HepG2 (cell line): ENCODE results near the gene HSD11B1. TPM values are rescaled to one million over a fixed set of nuclear protein-coding genes. Genes with fewer than 3 reads are reported as not detected.

Experiments
- ATM ChIP-seq: fragments of 450-650 bp; IDR thresholded peaks from 2 replicates; pipeline ENCODE4 v1.7.1; 2017; ENCODE audit warnings: mild to moderate bottlenecking, borderline replicate concordance
- BRD4 ChIP-seq: sonication (generic); formaldehyde crosslinking; IDR thresholded peaks from 2 replicates; pipeline ENCODE4 v1.4.0; 2020; ENCODE audit warnings: missing genetic modification reagents
- FOXK2 ChIP-seq: fragments of 450-650 bp; IDR thresholded peaks from 2 replicates; pipeline ENCODE4 v1.6.1; 2016
- GLMP ChIP-seq: sonication (generic); formaldehyde crosslinking; IDR thresholded peaks from 2 replicates; pipeline ENCODE4 v1.9.0; 2021; ENCODE audit warnings: missing genetic modification reagents, mild to moderate bottlenecking, borderline replicate concordance
- HNRNPLL ChIP-seq: fragments of 200-400 bp; formaldehyde crosslinking; IDR thresholded peaks from 2 replicates; pipeline ENCODE4 v1.6.1; 2017; ENCODE audit warnings: mild to moderate bottlenecking, low read depth, low read length; ENCODE audit not compliant: poor library complexity, severe bottlenecking
- HOXA9 ChIP-seq: sonication (generic); formaldehyde crosslinking; IDR thresholded peaks from 2 replicates; pipeline ENCODE4 v1.8.1; 2022; ENCODE audit warnings: missing genetic modification reagents, mild to moderate bottlenecking, moderate library complexity, borderline replicate concordance
- MTF1 ChIP-seq: sonication (generic); formaldehyde crosslinking; IDR thresholded peaks from 2 replicates; pipeline ENCODE4 v1.5.0; 2020; ENCODE audit warnings: missing genetic modification reagents
- SETDB1 ChIP-seq: sonication (generic); formaldehyde crosslinking; IDR thresholded peaks from 2 replicates; pipeline ENCODE4 v1.5.1; 2020; ENCODE audit warnings: missing genetic modification reagents, mild to moderate bottlenecking, borderline replicate concordance
- SNAI1 ChIP-seq: sonication (generic); formaldehyde crosslinking; IDR thresholded peaks from 2 replicates; pipeline ENCODE4 v1.5.0; 2020; ENCODE audit warnings: mild to moderate bottlenecking, missing genetic modification reagents, borderline replicate concordance
- SPEN ChIP-seq: sonication (generic); formaldehyde crosslinking; IDR thresholded peaks from 2 replicates; pipeline ENCODE4 v1.5.1; 2020; ENCODE audit warnings: low read depth, mild to moderate bottlenecking, missing genetic modification reagents
- TBL1XR1 ChIP-seq: fragments of 150-350 bp; IDR thresholded peaks from 2 replicates; pipeline ENCODE4 v1.6.1; 2014; ENCODE audit warnings: borderline replicate concordance, low read length; ENCODE audit not compliant: partially characterized antibody
- ZNF296 ChIP-seq: sonication (generic); formaldehyde crosslinking; conservative IDR thresholded peaks from 2 replicates; pipeline ENCODE4 v1.5.0; 2020; ENCODE audit warnings: mild to moderate bottlenecking, missing genetic modification reagents
- ZNF318 ChIP-seq: sonication (generic); formaldehyde crosslinking; IDR thresholded peaks from 2 replicates; pipeline ENCODE4 v1.4.0; 2020; ENCODE audit warnings: mild to moderate bottlenecking, missing genetic modification reagents
- ZNF563 ChIP-seq: sonication (generic); formaldehyde crosslinking; IDR thresholded peaks from 2 replicates; pipeline ENCODE4 v1.8.0; 2022; ENCODE audit warnings: mild to moderate bottlenecking, moderate library complexity, missing genetic modification reagents
- ZNF569 ChIP-seq: sonication (generic); formaldehyde crosslinking; IDR thresholded peaks from 2 replicates; pipeline ENCODE4 v1.5.0; 2020; ENCODE audit warnings: mild to moderate bottlenecking, missing genetic modification reagents, moderate library complexity, borderline replicate concordance
- ZNF597 ChIP-seq: sonication (generic); formaldehyde crosslinking; IDR thresholded peaks from 2 replicates; pipeline ENCODE4 v1.5.0; 2020; ENCODE audit warnings: missing genetic modification reagents
- ZNF670 ChIP-seq: sonication (generic); formaldehyde crosslinking; IDR thresholded peaks from 2 replicates; pipeline ENCODE4 v1.8.0; 2022; ENCODE audit warnings: mild to moderate bottlenecking, missing genetic modification reagents, borderline replicate concordance
- ZNF674 ChIP-seq: sonication (generic); formaldehyde crosslinking; IDR thresholded peaks from 2 replicates; pipeline ENCODE4 v1.5.0; 2020; ENCODE audit warnings: low read depth, mild to moderate bottlenecking, missing genetic modification reagents
- polyA plus RNA-seq, 8 experiments: library from polyadenylated mRNA; depleted of rRNA in 3 of 8; stranded (reverse) in 7 of 8; unstranded in 1 of 8; fragments of >200 nt; fragmentation: Illumina TruSeq in 4 of 8; extraction: Trizol in 4 of 8; gene quantifications; 2 replicates each; pipeline versions ENCODE4 v1.2.1 to v1.2.3, GENCODE V29; 2011 to 2016; ENCODE audit warnings: low read depth in 4 of 8, missing spikeins in 1 of 8, mixed read lengths in 1 of 8; ENCODE audit not compliant: insufficient read depth in 1 of 8
- total RNA-seq, 5 experiments: library from RNA; depleted of rRNA; stranded (reverse); fragments of >200 nt; fragmentation: Illumina TruSeq; extraction: Trizol; gene quantifications; 2 replicates each; pipeline ENCODE4 v1.2.3, GENCODE V29; 2016; ENCODE audit warnings: low read depth in 1 of 5

The HSD11B1 gene
- total and polyA plus RNA-seq, 2 of the 13 experiments (the other 11 are each of a cell fraction or from before 2014, with no cell fraction given): not detected

- peak; percentile 93 for TF ChIP-seq HNRNPLL
- peak; percentile 80 for TF ChIP-seq SPEN (CRISPR knock-in tag)
- TF ChIP-seq ZNF318: no peak
- no peak for TF ChIP-seq TBL1XR1
- TF ChIP-seq SNAI1: no peak
- TF ChIP-seq ZNF670 (CRISPR knock-in tag): peak; percentile 51; the same call in 1 of the 2 replicates
- no peak for TF ChIP-seq ZNF597 (CRISPR knock-in tag)
- TF ChIP-seq MTF1 (CRISPR knock-in tag): no peak
- no peak for TF ChIP-seq ZNF569
- no peak for TF ChIP-seq ZNF296 (CRISPR knock-in tag)
- TF ChIP-seq HOXA9: no peak
- no peak for TF ChIP-seq SETDB1 (CRISPR knock-in tag)
- TF ChIP-seq ATM: no peak
- no peak for TF ChIP-seq ZNF674
- no peak for TF ChIP-seq BRD4
- no peak for TF ChIP-seq FOXK2
- TF ChIP-seq ZNF563 (CRISPR knock-in tag): 0 out of 2 replicates have a peak, but pooled peaks have one; percentile 48
- TF ChIP-seq GLMP (CRISPR knock-in tag): no peak
Observed at GRCh38 chr1:209747580-209748262, 43.1 kb downstream of the HSD11B1 start (continued).
